ENCODE measurements around the gene TMCC3.

The TMCC3 gene

GRCh38 chr12:94670898-94671297, 20.5 kb upstream of the TMCC3 start:
- DNase-seq = no peak

DNA sequence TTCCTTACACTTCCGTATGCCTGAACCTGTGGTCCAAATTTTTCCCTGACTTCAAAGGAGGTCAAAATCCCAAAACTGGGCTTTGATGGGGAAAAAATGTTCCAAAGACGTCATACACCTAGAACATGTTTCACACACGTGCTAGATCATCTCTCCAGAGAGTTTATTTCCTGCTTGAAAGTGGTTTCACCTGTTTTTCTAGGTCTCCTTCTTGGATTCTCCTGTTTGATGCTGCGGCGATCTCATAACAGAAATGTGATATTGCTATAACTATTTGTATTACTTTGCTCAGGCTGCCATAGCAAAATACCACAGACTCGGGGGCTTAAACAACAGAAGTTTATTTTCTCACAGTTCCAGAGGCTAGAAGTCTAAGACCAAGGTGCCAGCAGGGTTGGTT, 19.7 kb upstream of the TMCC3 start:
- DNase-seq = no peak

DNA sequence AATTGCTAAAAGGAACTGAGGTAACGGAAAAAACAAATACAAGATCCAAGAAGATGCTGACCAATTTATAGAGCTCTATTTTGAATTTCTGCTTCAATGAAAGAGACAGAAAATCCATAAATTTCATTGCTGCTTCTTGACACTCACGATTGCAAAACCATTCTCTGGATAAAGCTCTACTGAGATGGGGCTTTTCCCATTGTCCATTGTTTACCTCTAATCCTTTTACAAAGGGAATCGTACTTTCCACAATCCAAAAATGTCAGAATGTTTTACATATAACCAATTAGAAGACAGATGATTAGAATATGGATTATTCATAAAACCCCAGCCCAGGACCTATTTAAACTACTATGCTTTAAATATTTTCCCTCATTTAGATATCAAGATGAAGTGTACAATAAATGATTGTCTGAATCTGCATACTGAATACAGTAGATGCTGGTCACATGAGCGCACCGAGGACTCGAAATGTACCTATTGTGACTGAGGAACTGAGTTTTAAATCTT, 16.7 kb upstream of the TMCC3 start:
- DNase-seq = no peak

GRCh38 chr12:94666158-94666557, 15.8 kb upstream of the TMCC3 start:
- DNase-seq = no peak

DNA sequence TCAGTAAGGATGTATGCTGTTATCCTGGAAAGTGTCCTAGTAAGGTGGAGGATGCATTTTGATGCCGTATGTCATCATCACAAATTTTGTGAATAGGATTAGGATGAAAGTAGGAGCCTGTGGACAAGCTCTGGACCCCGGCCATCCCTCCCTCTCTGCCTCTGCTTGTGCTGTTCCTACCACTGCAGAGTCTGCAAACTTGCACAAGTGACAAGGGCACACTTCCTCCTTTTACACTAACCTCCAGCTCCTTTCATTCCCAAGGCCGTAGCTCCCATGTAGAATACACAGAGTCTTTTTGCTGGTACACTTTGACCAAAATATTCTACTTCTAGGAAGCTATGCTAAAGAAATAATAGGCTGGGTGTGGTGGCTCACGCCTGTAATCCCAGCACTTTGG, 13.3 kb upstream of the TMCC3 start:
- no peak for DNase-seq

GRCh38 chr12:94663071-94663470, 12.7 kb upstream of the TMCC3 start:
- no peak for DNase-seq

- DNase-seq = no peak
Measured at GRCh38 chr12:94660436-94660835, 10.1 kb upstream of the TMCC3 start.

- DNase-seq = no peak
Measured at GRCh38 chr12:94659346-94659930, 9.1 kb upstream of the TMCC3 start.

DNA sequence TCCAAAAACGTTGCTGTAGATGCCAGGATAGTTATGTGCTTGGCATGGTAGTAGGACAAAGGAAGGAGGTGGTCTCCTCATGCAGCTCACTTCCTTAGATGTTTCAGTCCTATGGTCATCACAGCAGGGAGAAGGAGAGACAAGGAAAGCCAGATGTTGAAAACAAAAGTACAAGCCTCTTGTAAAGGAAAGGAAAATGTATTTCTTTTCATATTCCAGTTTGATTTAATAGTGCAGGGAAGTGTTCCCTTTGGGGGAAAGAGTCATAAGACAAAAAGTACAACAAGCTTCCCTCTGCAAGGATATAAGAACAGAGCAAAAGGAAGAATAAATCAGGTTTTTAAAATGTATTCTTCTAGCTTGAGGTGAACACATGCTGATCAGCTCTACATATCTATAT, 8.6 kb upstream of the TMCC3 start:
- no peak for DNase-seq

DNA sequence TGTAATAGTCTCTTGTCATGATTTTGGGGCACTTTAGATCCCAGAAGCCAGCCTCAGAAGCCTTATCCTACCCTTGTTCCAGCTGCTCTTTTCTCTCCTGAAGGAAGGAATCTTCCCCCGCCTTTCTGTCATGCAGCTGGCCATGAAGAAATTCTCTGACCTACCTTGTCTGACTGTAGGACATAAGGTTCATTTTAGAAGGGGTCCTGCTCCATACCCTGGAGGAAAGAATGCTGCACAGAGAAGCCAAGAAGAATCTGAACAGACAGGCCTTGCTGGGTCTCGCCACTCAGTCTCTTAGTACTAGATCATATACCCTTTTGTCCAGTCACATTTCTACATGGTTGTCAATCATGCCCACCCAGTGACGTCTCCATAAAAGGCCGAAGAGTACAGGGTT, 6.2 kb upstream of the TMCC3 start:
- no peak for DNase-seq

DNA sequence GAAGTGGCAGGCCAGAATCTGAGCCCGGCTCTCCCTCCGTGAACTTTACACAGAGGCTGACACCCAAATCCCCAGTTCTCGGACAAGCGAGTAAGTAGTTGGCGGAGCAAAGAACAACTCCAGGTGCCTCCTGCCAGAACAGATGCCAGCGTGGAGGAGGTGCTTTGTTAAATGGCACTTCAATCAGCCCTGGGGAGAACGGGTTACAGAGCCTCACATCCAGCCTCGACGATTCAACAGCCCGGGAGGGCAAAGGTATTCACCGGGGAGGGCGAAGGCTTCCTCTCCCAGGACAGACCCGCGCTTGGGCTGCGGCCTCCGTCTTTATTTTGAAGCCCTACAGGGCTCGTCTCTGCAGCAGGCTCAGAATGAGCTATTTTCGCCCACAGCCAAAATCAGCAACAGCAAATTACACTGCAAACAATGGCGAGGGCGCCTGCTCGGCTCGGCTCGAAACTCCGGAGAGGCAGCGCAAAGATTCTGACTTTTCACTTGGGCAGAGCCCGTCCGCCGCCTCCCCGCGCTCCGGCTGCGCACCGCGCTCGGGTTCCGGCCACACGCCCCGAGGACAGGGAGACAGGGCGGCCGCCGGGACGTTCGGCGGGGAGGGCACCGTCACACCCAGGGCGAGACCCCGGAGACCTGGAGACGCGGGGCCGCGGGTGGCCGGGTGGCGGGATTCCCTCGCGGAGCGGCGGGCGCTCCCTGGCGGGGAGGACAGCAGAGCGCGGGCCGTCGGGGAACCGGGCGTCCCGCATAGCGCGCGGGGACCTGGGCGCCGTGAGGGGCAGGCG, 811 bp downstream of the TMCC3 start:
- peak in 1 of 2 experiments; percentile 37 for DNase-seq

GRCh38 chr12:94648578-94648977, 1.8 kb downstream of the TMCC3 start:
- DNase-seq = no peak

DNA sequence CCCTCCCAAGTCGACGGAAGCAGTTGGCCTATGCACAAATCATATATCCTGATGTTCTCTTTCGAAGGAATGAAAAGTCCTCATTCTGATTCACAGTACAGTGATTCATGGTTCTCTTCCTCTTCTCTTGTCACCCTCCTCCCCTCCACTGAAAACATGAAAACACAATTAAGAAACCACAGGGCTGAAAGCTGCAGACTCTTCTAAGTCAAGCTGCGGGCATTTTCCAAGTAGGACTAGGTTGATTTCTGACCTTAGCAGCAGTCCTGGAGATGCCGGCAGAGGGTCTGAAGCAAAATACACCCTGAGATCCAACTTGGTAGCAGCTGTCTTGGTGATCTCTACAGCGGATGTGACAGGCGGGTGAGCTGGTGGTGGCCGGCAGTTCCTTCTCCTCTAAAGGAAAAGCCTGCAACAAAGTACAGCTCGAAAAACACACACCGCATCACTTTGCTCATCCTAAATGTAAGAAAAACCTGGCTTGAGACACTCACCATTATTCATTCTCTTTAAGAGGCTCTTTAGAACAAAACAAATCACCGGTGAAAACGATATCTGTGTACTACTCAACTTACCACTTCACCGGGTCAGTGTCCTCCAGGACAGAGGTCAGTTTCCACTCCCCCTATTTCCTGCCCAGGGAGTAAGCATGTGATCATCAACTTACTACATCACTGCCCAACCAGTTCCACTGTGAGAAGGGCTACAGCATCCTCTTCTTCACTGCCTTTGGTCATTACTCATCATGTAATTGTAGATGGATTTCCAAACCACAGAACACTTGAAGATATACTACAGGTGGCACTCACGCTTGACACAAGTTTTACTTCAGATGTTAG, 6.0 kb downstream of the TMCC3 start:
- peak; percentile 81 to 94 for DNase-seq

GRCh38 chr12:94643606-94644005, 6.8 kb downstream of the TMCC3 start:
- DNase-seq = no peak

DNA sequence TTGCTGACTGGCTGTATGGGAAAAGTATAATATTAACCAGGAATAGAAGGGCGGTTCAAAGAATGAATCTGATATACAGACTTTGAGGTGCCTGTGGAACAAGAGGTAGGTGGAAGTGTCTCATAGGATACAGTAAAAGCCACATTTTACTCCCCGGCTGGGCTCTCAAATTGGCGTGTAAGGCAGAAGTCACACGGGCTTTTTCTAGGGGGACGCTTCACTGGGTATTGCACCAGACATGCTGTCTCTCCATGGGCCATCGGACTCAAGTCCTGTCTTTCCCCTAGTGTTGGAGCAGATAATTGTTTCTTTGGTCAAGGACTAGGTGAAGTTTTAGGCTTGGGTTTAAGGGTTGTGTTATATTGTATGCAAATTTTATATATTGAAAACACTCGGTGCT, 9.1 kb downstream of the TMCC3 start:
- DNase-seq = no peak

- DNase-seq = no peak
Measured at GRCh38 chr12:94640134-94640928, 10.0 kb downstream of the TMCC3 start.

GRCh38 chr12:94638521-94638920, 11.8 kb downstream of the TMCC3 start:
- no peak for DNase-seq

DNA sequence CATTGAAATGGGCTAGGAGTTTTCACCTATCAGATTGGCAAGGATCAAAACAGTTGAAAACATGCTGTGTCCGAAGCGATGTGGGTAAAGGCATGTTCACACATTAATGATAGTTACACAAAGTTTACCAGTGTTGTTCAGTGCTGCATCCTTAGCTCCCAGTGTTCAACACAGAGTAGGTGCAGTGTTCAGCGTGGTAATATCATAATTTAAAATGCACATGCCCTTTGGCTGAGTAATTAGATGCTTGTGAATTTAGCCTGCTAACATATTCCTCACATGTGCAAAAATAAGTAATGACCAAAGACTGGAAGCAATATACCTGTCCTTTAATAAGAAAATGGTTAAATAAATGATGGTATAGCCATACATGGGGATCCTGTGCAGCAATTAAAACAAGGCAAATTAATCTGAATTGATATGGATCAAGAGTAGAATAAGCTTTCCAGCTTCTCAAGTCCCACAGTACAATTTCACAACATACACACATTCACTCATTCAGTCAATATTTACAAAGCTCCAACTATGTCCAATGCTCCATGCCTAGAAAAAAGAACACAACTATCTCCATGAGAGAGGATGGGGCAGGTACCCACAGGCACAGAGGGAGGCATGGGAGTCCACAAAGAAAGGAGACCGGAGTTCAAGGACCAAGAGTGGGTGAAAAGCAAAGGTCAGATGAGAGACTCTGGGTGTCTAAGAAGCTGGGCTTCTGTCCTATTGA, 12.8 kb downstream of the TMCC3 start:
- no peak for DNase-seq

DNA sequence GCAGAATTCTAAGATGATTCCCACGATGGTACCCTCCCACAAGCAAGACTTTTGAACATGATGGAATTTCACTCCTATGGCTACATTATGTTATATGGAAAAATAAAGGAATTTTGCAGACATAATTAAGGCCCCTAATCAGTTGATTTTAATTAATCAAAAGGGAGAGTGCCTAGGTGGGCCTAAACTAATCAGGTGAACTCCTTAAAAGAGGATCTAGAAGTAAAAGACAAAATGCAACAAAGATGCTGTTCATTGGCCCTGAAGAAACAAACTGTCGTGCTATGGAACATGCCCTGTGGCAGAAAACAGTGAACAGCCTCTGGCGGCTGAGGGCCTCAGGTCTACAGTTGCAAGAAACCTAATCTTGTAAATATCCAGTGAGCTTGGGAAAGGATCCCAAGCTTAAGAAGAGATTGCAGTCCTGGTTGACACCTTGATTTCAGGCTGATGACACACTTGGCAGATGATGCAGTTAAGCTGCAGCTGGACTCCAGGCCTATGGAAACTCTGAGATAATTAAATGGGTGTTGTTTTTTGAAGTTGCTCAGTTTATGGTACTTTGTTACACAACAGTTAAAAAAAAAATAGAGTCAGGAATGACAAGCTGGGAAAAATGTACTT, 13.8 kb downstream of the TMCC3 start:
- no peak for DNase-seq

- no peak for DNase-seq
Measured at GRCh38 chr12:94634717-94635116, 15.6 kb downstream of the TMCC3 start.

DNA sequence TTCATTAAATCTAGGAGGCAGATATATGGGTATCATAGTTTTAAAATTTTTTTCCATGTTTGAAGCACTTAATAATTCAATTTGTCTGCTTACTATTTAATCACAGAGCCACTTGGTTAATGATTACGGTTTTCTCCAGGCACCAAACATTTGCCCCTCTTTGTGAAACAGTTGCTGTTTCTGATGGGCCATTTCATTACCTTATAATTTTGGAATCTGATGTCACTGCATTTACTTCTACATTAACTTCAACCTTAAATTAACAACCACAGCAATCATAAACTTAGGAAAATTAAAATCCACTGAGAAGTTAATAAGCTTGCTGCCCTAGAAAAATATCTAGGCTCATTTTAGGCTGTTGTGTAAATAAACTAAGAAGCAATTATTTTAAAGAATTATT, 17.0 kb downstream of the TMCC3 start:
- DNase-seq = no peak

- no peak for DNase-seq
Measured at GRCh38 chr12:94631058-94631457, 19.3 kb downstream of the TMCC3 start.
